Right hindlimb (tissue), 1 donor: Measurements from ENCODE around the gene HADHA.
"Not testable (repeated sequence)": the region's sequence is repeated elsewhere in the genome, so short reads cannot be mapped to it uniquely, and the experiment has no call there.

ENCODE experiments used
- DNase-seq: peaks from one replicate; pipeline ENCODE4 v3.0.0-alpha.2; 2018

The HADHA gene

GRCh38 chr2:26172871-26173775 lies 71.3 kb downstream of the HADHA start, which contains the start of gene GAREM2:
TSS of gene GAREM2 (plus strand) at chr2:26173088. CDS start at chr2:26173221, 133 bp downstream.
- no peak for DNase-seq

GRCh38 chr2:26172189-26172870 lies 72.1 kb downstream of the HADHA start:
- DNase-seq = no peak

- DNase-seq = no peak
Observed at GRCh38 chr2:26170795-26171194, 73.6 kb downstream of the HADHA start.

GRCh38 chr2:26169681-26170414 lies 74.6 kb downstream of the HADHA start:
- DNase-seq = no peak

DNA sequence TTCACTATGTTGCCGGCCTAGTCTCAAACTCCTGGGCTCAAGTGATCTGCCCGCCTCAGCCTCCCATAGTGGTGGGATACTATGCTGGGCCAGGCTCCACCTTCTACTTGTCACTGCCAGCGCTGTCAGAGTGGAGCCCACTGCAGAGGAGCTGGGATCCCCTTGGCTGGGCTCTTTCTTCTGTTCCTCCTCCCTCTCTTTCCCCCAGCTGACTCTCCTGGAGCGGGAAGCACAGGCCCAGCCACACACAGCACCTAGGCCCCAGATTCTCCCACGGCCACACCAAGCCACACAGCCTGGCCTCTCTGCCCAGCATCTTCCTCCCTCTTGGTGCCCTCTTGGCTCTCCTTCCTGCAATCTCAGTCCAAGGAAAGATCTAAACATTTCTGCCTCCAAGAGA lies 75.2 kb downstream of the HADHA start:
- no peak for DNase-seq

- DNase-seq = no peak
Observed at GRCh38 chr2:26168785-26169184, 75.6 kb downstream of the HADHA start.

GRCh38 chr2:26166541-26166940 lies 77.9 kb downstream of the HADHA start:
- not testable (repeated sequence) for DNase-seq

GRCh38 chr2:26165403-26165802 lies 79.0 kb downstream of the HADHA start:
- DNase-seq = no peak

GRCh38 chr2:26164641-26165211 lies 79.7 kb downstream of the HADHA start:
- no peak for DNase-seq

- DNase-seq = no peak
Observed at GRCh38 chr2:26164231-26164630, 80.2 kb downstream of the HADHA start.

DNA sequence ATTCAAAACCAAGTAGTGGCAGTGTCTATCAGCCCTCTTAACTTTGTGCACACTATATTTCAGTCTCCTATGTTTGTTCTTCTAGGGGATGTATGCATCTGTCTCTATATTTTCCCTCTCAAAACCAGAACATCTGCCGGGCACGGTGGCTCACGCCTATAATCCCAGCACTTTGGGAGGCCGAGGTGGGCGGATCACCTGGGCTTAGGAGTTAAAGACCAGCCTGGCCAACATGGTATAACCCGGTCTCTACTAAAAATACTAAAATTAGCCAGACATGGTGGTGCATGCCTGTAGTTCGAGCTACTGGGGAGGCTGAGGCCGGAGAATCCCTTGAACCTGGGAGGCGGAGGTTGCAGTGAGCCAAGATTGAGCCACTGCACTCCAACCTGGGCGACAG lies 81.5 kb downstream of the HADHA start:
- no peak for DNase-seq

GRCh38 chr2:26161926-26162325 lies 82.5 kb downstream of the HADHA start:
- no peak for DNase-seq

- no peak for DNase-seq
Observed at GRCh38 chr2:26157580-26157979, 86.9 kb downstream of the HADHA start.

DNA sequence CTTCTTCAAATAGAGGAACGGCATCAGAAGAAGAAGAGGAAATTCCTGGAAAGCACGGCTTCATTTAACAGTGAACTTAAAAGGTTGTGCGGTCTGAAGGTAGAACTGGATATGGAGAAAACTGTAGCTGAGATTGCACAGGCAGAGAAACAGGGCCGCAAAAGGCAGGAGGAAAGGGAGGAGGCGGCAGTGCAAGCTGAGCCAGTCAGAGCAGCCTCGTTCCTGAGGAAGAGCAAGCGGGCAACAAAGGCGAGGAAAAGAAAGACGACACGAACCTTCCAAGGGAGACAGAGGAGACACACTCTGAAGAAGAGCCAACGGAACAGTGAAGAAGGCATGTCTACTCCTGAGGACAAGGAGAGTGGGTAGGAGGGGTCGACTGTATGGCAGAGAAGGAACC lies 94.2 kb downstream of the HADHA start:
- no peak for DNase-seq

- no peak for DNase-seq
Observed at GRCh38 chr2:26148501-26148900, 95.9 kb downstream of the HADHA start.

DNA sequence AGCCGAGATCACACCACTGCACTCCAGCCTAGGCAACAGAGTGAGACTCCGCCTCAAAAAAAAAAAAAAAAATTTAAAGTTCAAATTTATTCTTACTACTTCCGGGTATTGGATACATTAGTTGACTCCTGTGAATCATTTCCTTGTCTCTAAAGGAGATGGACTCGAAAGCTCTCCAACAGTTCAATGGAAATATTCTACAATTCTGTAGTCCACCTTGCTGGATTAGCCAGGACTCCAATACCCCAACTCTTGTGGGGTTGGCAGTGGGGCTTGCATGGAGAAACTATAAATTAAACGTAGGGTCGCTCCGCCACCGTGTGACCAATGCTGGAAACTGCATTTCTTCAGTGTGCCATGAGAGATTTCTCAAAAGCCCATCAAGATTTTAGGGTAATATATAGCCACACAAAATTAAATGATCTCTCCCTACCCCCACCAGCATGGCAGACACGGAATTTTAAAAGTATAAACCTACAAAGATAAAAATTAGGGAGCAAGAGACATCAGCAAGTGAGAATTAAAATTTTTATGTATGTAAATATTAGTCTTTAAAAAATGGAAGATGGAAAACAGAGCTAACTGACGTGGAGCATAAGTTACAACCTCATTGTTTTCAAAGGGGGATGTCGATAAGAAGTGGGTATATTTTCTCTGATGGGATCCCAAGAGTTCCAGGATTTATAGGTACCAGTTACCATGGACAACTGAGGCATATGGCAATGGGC lies 99.3 kb downstream of the HADHA start:
- peak; percentile 59 for DNase-seq

DNA sequence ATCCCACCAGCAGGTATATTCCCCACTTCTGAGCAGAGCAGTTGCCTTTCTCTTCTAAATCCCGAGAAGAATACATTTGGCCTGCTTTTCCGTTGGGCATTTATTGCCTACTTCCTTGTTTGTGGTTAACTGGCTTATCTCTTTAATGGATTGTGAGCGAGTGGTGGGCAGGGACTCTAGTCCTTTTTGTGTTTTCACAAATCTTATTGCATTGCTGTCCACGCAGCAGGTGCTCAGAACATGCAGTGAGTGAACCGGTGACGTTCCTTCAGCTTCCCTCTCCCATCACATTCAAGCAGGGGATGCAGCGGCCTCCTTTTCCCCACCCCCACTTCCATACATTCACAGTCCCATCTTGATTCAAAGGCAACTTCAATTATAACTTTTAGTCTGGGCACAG lies 100.4 kb downstream of the HADHA start:
- DNase-seq = no peak

- no peak for DNase-seq
Observed at GRCh38 chr2:26141145-26141769, 103.2 kb downstream of the HADHA start.
